Keratinocyte (primary cell): Measurements from ENCODE around the gene FAU. TPM values are rescaled to one million over a fixed set of nuclear protein-coding genes. Genes with fewer than 3 reads are reported as not detected.

Experiments
- DNase-seq: peaks from one replicate; pipeline ENCODE4 v3.0.0-alpha.2; 2011; ENCODE audit warnings: low read depth, missing footprints, low spot score
- FAIRE-seq: peaks from 2 replicates; lab custom pipeline; 2011; peaks lifted over from hg19 to GRCh38; lab: Jason Lieb, UNC
- H2AFZ ChIP-seq: 2 replicates; pipeline ENCODE4 v1.6.0; 2012; ENCODE audit warnings: low read length, control low read depth, inconsistent platforms; ENCODE audit not compliant: control insufficient read depth
- H3K27ac ChIP-seq: 2 replicates; pipeline ENCODE4 v1.5.1; 2011; ENCODE audit warnings: low read length; ENCODE audit not compliant: control insufficient read depth, insufficient read depth
- H3K27me3 ChIP-seq: 3 replicates; pipeline ENCODE4 v1.6.0; 2011; ENCODE audit warnings: low read length; ENCODE audit not compliant: control insufficient read depth, insufficient read depth; ENCODE audit errors: extremely low read depth
- H3K36me3 ChIP-seq, 2 experiments: 2 replicates in 1 of 2; 3 replicates in 1 of 2; pipeline ENCODE4 v1.5.1; 2011; ENCODE audit warnings: low read length in 2 of 2, mild to moderate bottlenecking in 1 of 2; ENCODE audit not compliant: control insufficient read depth in 2 of 2, insufficient read depth in 2 of 2; ENCODE audit errors: extremely low read depth in 1 of 2
- H3K4me1 ChIP-seq: 3 replicates; pipeline ENCODE4 v1.5.1; 2011; ENCODE audit warnings: low read length; ENCODE audit not compliant: control insufficient read depth, insufficient read depth; ENCODE audit errors: extremely low read depth
- H3K4me2 ChIP-seq: 3 replicates; pipeline ENCODE4 v1.6.0; 2011; ENCODE audit warnings: low read depth, low read length; ENCODE audit not compliant: control insufficient read depth, insufficient read depth; ENCODE audit errors: extremely low read depth
- H3K4me3 ChIP-seq, 3 experiments: fragments of 200-600 bp in 1 of 3; sonication (generic) in 1 of 3; 2 replicates in 2 of 3; 3 replicates in 1 of 3; pipeline ENCODE4 v1.5.1; 2011 to 2016; ENCODE audit warnings: low read length in 3 of 3, mild to moderate bottlenecking in 3 of 3, control low read depth in 2 of 3, inconsistent platforms in 1 of 3, low read depth in 1 of 3, mixed read lengths in 1 of 3, mixed run types in 1 of 3, moderate library complexity in 1 of 3; ENCODE audit not compliant: control insufficient read depth in 2 of 3, insufficient read depth in 2 of 3; ENCODE audit errors: extremely low read depth in 1 of 3
- H3K79me2 ChIP-seq: 2 replicates; pipeline ENCODE4 v1.6.0; 2012; ENCODE audit warnings: low read length; ENCODE audit not compliant: control insufficient read depth, insufficient read depth
- H3K9ac ChIP-seq: 3 replicates; pipeline ENCODE4 v1.6.0; 2011; ENCODE audit warnings: low read length; ENCODE audit not compliant: control insufficient read depth, insufficient read depth; ENCODE audit errors: extremely low read depth
- H3K9me1 ChIP-seq: 3 replicates; pipeline ENCODE4 v1.6.0; 2011; ENCODE audit warnings: low read length; ENCODE audit not compliant: control insufficient read depth, insufficient read depth; ENCODE audit errors: extremely low read depth
- H3K9me3 ChIP-seq: 2 replicates; pipeline ENCODE4 v1.5.1; 2012; ENCODE audit warnings: low read depth, low read length; ENCODE audit not compliant: control insufficient read depth
- H4K20me1 ChIP-seq: 3 replicates; pipeline ENCODE4 v1.6.0; 2011; ENCODE audit warnings: low read length; ENCODE audit not compliant: control insufficient read depth, insufficient read depth; ENCODE audit errors: extremely low read depth
- EZH2 ChIP-seq: IDR thresholded peaks from one replicate; pipeline ENCODE4 v1.6.1; 2012; ENCODE audit warnings: inconsistent platforms, mild to moderate bottlenecking, low read length, moderate library complexity
- dilution Hi-C: fragments of 300-500 bp; cut with MboI; formaldehyde crosslinking; loops from one replicate; pipeline ENCODE4 v1.7.0; 2020; ENCODE audit warnings: low sequenced_read_pairs; ENCODE audit not compliant: extremely low pct_ligation_motif_present
- polyA plus RNA-seq, 5 experiments: library from polyadenylated mRNA; depleted of rRNA in 3 of 5; stranded (reverse) in 3 of 5; stranded (forward) in 1 of 5; unstranded in 1 of 5; fragments of >200 nt; gene quantifications; 1 replicate in 1 of 5; 2 replicates in 3 of 5; 3 replicates in 1 of 5; pipeline versions ENCODE4 v1.2.1 to v1.2.3, GENCODE V29; 2011 to 2012; ENCODE audit warnings: missing spikeins in 2 of 5, low read depth in 1 of 5, low replicate concordance in 1 of 5
- TF ChIP-seq, protein P1 (sequence below), 3 experiments: IDR thresholded peaks in 1 of 3; conservative IDR thresholded peaks in 1 of 3; optimal IDR thresholded peaks in 1 of 3; 2 replicates in 2 of 3; 3 replicates in 1 of 3; pipeline versions ENCODE3 to v1.5.1; 2011; ENCODE audit warnings: low read length in 3 of 3, mild to moderate bottlenecking in 3 of 3, moderate library complexity in 2 of 3, control low read depth in 1 of 3, inconsistent platforms in 1 of 3; ENCODE audit not compliant: insufficient read depth in 2 of 3; ENCODE audit errors: extremely low read depth in 1 of 3

FAU gene
- polyA plus RNA-seq, 1 donor (not counting 4 experiments of a cell fraction or from before 2014, with no cell fraction given): 452 TPM

GRCh38 chr11:65116370-65117205, 5.3 kb downstream of the FAU start:
- TF ChIP-seq EZH2: no peak
- TF ChIP-seq, protein P1, sequence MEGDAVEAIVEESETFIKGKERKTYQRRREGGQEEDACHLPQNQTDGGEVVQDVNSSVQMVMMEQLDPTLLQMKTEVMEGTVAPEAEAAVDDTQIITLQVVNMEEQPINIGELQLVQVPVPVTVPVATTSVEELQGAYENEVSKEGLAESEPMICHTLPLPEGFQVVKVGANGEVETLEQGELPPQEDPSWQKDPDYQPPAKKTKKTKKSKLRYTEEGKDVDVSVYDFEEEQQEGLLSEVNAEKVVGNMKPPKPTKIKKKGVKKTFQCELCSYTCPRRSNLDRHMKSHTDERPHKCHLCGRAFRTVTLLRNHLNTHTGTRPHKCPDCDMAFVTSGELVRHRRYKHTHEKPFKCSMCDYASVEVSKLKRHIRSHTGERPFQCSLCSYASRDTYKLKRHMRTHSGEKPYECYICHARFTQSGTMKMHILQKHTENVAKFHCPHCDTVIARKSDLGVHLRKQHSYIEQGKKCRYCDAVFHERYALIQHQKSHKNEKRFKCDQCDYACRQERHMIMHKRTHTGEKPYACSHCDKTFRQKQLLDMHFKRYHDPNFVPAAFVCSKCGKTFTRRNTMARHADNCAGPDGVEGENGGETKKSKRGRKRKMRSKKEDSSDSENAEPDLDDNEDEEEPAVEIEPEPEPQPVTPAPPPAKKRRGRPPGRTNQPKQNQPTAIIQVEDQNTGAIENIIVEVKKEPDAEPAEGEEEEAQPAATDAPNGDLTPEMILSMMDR (optimal IDR thresholded peaks at IDR 0.05 in 1 of 3, IDR thresholded peaks at IDR 0.05 in 1 of 3, conservative IDR thresholded peaks at IDR 0.05 in 1 of 3; ENCODE audit: extremely low read depth in 1 of 3, insufficient read depth in 2 of 3, low read length in 3 of 3): no peak
- DNase-seq: no peak
- H3K36me3 ChIP-seq: peaks cover 17 to 33% of the 10 kb centered on the region in 2 experiments
- H2AFZ ChIP-seq: no peak overlapping the region
- no peak for FAIRE-seq
- no peaks in the 10 kb centered on the region for H3K27me3 ChIP-seq
- no peaks in the 10 kb centered on the region for H3K9me3 ChIP-seq
- peaks cover 39% of the 10 kb centered on the region for H3K79me2 ChIP-seq
- peak overlapping the region; percentile 78 for H3K4me2 ChIP-seq
- peak overlapping the region; percentile 82 for H3K27ac ChIP-seq
- H3K9me1 ChIP-seq: peaks cover 2% of the 10 kb centered on the region
- peaks cover 40% of the 10 kb centered on the region for H3K4me1 ChIP-seq
- dilution Hi-C loops: no loop called here
- H3K9ac ChIP-seq: peak overlapping the region; percentile 89
- peak overlapping the region; percentile 63 to 82 (median 76) for H3K4me3 ChIP-seq
- no peaks in the 10 kb centered on the region for H4K20me1 ChIP-seq

GRCh38 chr11:65115361-65116082, 6.4 kb downstream of the FAU start:
- Histone ChIP-seq H3K36me3 (peaks cover 21 to 26% of the 10 kb centered on the region in 2 experiments), H3K27ac (no peak overlapping the region), H3K79me2 (peaks cover 28% of the 10 kb centered on the region), H3K9ac (peak overlapping the region; percentile 89), H3K9me3 (no peaks in the 10 kb centered on the region), H2AFZ (no peak overlapping the region), H3K9me1 (peaks cover 2% of the 10 kb centered on the region), H3K4me1 (peaks cover 39% of the 10 kb centered on the region), H3K4me3 (peak overlapping the region in 2 of 3 experiments; percentile 76 to 82), H3K27me3 (no peaks in the 10 kb centered on the region), H3K4me2 (peak overlapping the region; percentile 78), H4K20me1 (no peaks in the 10 kb centered on the region)
- dilution Hi-C loops: no loop called here
- no peak for TF ChIP-seq EZH2
- TF ChIP-seq, protein P1 (optimal IDR thresholded peaks at IDR 0.05 in 1 of 3, IDR thresholded peaks at IDR 0.05 in 1 of 3, conservative IDR thresholded peaks at IDR 0.05 in 1 of 3; ENCODE audit: extremely low read depth in 1 of 3, insufficient read depth in 2 of 3, low read length in 3 of 3): no peak
- no peak for FAIRE-seq
- no peak for DNase-seq
